GM12891 (cell line): ENCODE data around the gene TRIM4. TPM values are rescaled to one million over a fixed set of nuclear protein-coding genes. Genes with fewer than 3 reads are reported as not detected.
"Not testable (repeated sequence)": the region's sequence is repeated elsewhere in the genome, so short reads cannot be mapped to it uniquely, and the experiment has no call there.

Experiments
- DNase-seq: peaks from one replicate; pipeline ENCODE4 v3.0.0; 2011; ENCODE audit warnings: low spot score; ENCODE audit not compliant: insufficient read length
- FAIRE-seq: peaks from 2 replicates; lab custom pipeline; 2011; peaks lifted over from hg19 to GRCh38; lab: Jason Lieb, UNC
- PAX5 ChIP-seq: IDR thresholded peaks from 2 replicates; pipeline ENCODE4 v1.6.1; 2011; ENCODE audit warnings: low read length, moderate library complexity, mild to moderate bottlenecking; ENCODE audit not compliant: insufficient read depth, severe bottlenecking
- POLR2A ChIP-seq: IDR thresholded peaks from 2 replicates; pipeline ENCODE4 v1.6.1; 2011; ENCODE audit warnings: low read depth, low read length, control low read depth
- POLR2AphosphoS5 ChIP-seq: IDR thresholded peaks from 2 replicates; pipeline ENCODE4 v1.6.1; 2011; ENCODE audit warnings: low read depth, low read length, control low read depth
- POU2F2 ChIP-seq: IDR thresholded peaks from 2 replicates; pipeline ENCODE4 v1.6.1; 2011; ENCODE audit warnings: low read depth, mild to moderate bottlenecking, control low read depth, low read length, moderate library complexity
- SPI1 ChIP-seq: IDR thresholded peaks from 2 replicates; pipeline ENCODE4 v1.6.1; 2011; ENCODE audit warnings: low read depth, low read length, control low read depth
- TAF1 ChIP-seq: IDR thresholded peaks from 2 replicates; pipeline ENCODE4 v1.6.1; 2011; ENCODE audit warnings: low read depth, low read length, control low read depth
- polyA plus RNA-seq: library from polyadenylated mRNA; unstranded; fragments of >200 nt; gene quantifications from one replicate; pipeline ENCODE4 v1.2.1, GENCODE V29; 2012; ENCODE audit warnings: low read depth, missing spikeins, inconsistent platforms; ENCODE audit not compliant: missing spikeins

The TRIM4 gene
- polyA plus RNA-seq = 12.5 TPM

GRCh38 chr7:99918959-99919813, at the start of gene TRIM4:
Gene TRIM4 (minus strand): TSS chr7:99919530. CDS start chr7:99919401, 129 bp downstream.
- peak; percentile 89 for FAIRE-seq

GRCh38 chr7:99958564-99959227, 39.4 kb upstream of the TRIM4 start:
- FAIRE-seq (no peak), DNase-seq (no peak)
- TF ChIP-seq PAX5 (no peak), POLR2A (no peak), POU2F2 (no peak), TAF1 (no peak), POLR2AphosphoS5 (no peak), SPI1 (no peak)

More at GRCh38 chr7:99918959-99919813, at the start of gene TRIM4:
- TF ChIP-seq SPI1 (no peak), POLR2A (peak; percentile 90), POLR2AphosphoS5 (peak; percentile 91), PAX5 (peak; percentile 1), TAF1 (peak; percentile 80), POU2F2 (no peak; the same call in 1 of the 2 replicates)
- DNase-seq = peak; percentile 90

DNA sequence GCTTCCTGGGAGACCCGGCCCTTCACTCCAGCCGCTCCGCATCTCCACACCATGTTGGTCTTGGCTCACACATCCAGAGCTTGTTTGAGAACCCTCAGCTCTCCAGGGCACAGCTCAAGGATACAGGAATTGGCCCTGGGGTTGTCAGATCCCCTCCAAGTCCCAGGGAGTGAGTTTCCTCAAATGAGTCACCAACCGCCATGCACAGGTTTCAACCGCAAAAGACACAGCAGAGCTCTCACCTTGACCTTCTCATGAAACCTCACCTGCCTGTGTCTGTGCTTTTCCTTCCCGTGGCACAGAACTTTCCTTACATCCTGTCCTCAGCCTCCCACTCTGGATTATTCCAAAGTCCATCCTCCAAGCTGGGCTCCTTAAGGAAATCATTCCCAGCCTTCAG, 35.9 kb upstream of the TRIM4 start:
- DNase-seq = no peak
- TF ChIP-seq TAF1 = no peak
- TF ChIP-seq SPI1 = no peak
- TF ChIP-seq POU2F2 = no peak
- TF ChIP-seq PAX5 = no peak
- TF ChIP-seq POLR2A = no peak
- TF ChIP-seq POLR2AphosphoS5 = no peak
- no peak for FAIRE-seq

- not testable (repeated sequence) for DNase-seq, FAIRE-seq
Measured at GRCh38 chr7:99954643-99955042, 35.3 kb upstream of the TRIM4 start.

DNA sequence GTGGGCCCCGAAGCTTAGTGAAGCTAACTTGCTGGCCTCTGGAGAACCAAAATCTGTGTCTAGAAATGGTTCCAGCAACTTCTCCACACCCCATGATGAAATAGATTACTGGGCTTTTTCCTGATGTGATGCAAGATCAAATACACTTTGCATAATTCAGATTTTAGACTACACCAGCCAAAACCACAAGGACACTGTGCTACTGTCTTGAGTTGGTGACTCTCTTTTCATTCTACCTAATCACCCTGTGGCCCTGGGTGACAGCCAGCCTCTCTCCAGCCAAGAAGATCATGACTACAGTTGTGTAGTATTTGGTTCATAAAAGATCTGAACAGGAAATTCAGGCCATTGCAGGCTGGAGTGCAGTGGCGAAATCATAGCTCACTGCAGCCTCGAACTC, 34.3 kb upstream of the TRIM4 start:
- DNase-seq = no peak
- FAIRE-seq = no peak
- TF ChIP-seq TAF1 = no peak

DNA sequence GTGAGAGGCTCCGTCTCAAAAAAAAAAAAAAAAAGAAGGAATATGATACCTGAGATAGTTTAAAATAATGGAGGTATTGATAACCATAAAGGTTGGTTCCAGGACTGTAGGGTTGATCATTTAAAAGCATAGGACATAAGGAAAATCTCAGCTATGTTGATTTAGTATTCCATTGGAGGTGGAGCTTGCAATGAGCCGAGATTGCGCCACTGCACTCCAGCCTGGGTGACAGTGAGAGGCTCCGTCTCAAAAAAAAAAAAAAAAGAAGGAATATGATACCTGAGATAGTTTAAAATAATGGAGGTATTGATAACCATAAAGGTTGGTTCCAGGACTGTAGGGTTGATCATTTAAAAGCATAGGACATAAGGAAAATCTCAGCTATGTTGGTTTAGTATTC, 33.3 kb upstream of the TRIM4 start:
- DNase-seq, FAIRE-seq: not testable (repeated sequence)

DNA sequence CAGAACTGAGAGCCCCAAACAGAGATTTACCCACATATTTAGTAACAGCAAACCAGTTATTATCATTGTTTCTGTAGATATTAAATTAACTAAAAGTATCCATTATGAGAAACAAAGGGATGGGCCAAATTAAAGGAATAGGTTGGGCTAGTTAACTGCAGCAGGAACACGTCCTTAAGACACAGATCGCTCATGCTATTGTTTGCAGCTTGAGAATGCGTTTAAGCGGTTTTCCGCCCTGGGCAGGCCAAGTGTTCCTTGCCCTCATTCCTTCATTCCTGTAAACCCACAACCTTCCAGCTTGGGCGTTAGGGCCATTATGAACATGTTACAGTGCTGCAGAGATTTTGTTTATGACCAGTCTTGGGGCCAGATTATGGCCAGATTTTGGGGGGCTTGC, 31.5 kb upstream of the TRIM4 start:
- DNase-seq, FAIRE-seq: not testable (repeated sequence)

DNA sequence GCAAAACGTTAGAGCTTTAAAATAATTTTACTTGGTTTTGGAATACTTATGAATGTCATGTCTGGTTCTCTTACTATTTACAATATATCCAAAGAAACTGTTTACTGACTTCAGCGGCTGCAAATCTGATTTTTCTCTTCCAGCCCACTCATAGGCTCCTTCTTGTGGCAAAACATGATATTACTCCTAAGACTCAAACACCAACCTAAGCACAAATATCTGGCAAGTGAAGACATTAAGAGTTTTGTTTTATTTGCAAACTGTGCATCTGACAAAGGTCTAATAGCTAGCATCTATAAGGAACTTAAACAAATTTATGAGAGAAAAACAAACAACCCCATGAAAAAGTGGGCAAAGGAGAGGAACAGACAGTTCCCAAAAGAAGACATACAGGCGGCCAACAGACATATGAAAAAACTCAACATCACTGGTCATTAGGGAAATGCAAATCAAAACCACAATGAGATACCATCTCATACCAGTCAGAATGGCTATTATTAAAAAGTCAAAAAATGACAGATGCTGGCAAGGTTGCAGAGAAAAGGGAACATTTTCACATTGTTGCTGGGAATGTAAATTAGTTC, 30.4 kb upstream of the TRIM4 start:
- TF ChIP-seq TAF1 (no peak), POLR2AphosphoS5 (no peak), PAX5 (no peak), POU2F2 (no peak), SPI1 (no peak), POLR2A (no peak)
- DNase-seq = no peak
- FAIRE-seq = no peak

- FAIRE-seq (no peak), DNase-seq (no peak)
- no peak for TF ChIP-seq POLR2A
- no peak for TF ChIP-seq POLR2AphosphoS5
- TF ChIP-seq SPI1 = no peak
- no peak for TF ChIP-seq PAX5
- TF ChIP-seq POU2F2 = no peak
- TF ChIP-seq TAF1 = no peak
Measured at GRCh38 chr7:99947608-99948007, 28.3 kb upstream of the TRIM4 start.

GRCh38 chr7:99944497-99945070, 25.3 kb upstream of the TRIM4 start:
- no peak for DNase-seq
- FAIRE-seq = no peak

More at GRCh38 chr7:99944497-99945070, 25.3 kb upstream of the TRIM4 start:
- TF ChIP-seq PAX5 (no peak), POU2F2 (no peak), SPI1 (no peak), POLR2A (no peak), POLR2AphosphoS5 (no peak), TAF1 (no peak)
